B cell (primary cell): ENCODE measurements around the gene CAND2.

Experiments used
- EZH2 ChIP-seq: IDR thresholded peaks from 2 replicates; pipeline ENCODE4 v1.6.1; 2012; ENCODE audit warnings: borderline replicate concordance, low read depth, mild to moderate bottlenecking, moderate library complexity, low read length; ENCODE audit not compliant: insufficient read depth, poor library complexity, severe bottlenecking
- TF ChIP-seq, protein P1 (sequence below): fragments of 200-600 bp; IDR thresholded peaks from one replicate; pipeline ENCODE4 v1.8.0; 2022; ENCODE audit warnings: antibody characterized with exemption, mild to moderate bottlenecking

DNA sequence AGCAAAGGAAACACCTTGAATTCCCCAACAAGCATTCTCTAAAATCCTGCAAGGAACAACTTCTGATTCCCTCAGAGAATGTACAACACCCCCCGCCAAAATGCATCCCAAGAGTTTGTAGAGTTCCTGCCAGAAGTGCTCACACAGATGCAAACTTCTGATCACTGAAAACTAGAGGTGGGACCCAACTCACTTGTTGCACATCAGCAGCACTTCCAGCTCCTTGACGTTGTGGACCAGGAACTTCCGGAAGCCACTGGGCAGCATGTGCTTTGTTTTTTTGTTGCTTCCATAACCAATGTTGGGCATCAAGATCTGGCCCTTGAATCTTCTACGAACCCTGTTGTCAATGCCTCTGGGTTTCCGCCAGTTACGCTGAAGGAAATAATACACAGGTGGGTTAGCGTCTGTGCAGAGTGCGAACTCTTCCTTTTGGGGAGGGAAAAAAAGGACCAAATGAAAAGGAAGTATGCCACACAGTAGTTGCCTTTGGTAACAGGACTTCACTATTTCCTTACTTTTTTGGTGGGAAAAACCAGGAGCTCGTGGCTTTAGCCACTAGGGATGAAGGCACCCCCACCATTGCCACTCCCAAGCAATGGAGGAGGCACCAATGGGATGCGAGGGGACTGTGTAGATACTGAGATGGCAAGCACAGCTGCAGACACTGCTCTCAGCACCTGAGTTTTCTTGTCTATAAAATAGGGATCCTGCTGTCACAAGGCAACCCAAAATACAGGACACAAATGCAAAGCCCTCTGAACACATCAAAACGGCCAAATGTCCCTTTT is 42.9 kb downstream of the CAND2 start:
- TF ChIP-seq EZH2: no peak
- TF ChIP-seq, protein P1, sequence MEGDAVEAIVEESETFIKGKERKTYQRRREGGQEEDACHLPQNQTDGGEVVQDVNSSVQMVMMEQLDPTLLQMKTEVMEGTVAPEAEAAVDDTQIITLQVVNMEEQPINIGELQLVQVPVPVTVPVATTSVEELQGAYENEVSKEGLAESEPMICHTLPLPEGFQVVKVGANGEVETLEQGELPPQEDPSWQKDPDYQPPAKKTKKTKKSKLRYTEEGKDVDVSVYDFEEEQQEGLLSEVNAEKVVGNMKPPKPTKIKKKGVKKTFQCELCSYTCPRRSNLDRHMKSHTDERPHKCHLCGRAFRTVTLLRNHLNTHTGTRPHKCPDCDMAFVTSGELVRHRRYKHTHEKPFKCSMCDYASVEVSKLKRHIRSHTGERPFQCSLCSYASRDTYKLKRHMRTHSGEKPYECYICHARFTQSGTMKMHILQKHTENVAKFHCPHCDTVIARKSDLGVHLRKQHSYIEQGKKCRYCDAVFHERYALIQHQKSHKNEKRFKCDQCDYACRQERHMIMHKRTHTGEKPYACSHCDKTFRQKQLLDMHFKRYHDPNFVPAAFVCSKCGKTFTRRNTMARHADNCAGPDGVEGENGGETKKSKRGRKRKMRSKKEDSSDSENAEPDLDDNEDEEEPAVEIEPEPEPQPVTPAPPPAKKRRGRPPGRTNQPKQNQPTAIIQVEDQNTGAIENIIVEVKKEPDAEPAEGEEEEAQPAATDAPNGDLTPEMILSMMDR: no peak
